ENCODE results near the gene TGFB2.

DNA sequence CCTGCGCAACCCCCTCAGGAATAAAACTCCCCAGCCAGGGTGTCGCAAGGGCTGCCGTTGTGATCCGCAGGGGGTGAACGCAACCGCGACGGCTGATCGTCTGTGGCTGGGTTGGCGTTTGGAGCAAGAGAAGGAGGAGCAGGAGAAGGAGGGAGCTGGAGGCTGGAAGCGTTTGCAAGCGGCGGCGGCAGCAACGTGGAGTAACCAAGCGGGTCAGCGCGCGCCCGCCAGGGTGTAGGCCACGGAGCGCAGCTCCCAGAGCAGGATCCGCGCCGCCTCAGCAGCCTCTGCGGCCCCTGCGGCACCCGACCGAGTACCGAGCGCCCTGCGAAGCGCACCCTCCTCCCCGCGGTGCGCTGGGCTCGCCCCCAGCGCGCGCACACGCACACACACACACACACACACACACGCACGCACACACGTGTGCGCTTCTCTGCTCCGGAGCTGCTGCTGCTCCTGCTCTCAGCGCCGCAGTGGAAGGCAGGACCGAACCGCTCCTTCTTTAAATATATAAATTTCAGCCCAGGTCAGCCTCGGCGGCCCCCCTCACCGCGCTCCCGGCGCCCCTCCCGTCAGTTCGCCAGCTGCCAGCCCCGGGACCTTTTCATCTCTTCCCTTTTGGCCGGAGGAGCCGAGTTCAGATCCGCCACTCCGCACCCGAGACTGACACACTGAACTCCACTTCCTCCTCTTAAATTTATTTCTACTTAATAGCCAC is 696 bp downstream of the TGFB2 start:
- TF ChIP-seq, protein P1, sequence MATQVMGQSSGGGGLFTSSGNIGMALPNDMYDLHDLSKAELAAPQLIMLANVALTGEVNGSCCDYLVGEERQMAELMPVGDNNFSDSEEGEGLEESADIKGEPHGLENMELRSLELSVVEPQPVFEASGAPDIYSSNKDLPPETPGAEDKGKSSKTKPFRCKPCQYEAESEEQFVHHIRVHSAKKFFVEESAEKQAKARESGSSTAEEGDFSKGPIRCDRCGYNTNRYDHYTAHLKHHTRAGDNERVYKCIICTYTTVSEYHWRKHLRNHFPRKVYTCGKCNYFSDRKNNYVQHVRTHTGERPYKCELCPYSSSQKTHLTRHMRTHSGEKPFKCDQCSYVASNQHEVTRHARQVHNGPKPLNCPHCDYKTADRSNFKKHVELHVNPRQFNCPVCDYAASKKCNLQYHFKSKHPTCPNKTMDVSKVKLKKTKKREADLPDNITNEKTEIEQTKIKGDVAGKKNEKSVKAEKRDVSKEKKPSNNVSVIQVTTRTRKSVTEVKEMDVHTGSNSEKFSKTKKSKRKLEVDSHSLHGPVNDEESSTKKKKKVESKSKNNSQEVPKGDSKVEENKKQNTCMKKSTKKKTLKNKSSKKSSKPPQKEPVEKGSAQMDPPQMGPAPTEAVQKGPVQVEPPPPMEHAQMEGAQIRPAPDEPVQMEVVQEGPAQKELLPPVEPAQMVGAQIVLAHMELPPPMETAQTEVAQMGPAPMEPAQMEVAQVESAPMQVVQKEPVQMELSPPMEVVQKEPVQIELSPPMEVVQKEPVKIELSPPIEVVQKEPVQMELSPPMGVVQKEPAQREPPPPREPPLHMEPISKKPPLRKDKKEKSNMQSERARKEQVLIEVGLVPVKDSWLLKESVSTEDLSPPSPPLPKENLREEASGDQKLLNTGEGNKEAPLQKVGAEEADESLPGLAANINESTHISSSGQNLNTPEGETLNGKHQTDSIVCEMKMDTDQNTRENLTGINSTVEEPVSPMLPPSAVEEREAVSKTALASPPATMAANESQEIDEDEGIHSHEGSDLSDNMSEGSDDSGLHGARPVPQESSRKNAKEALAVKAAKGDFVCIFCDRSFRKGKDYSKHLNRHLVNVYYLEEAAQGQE (IDR thresholded peaks at IDR 0.05; ENCODE audit: low read depth): no peak
- no peak for TF ChIP-seq POLR2AphosphoS5 (IDR thresholded peaks at IDR 0.05; ENCODE audit: low read depth, low read length)
